ENCODE results near the gene ULK1. TPM values are rescaled to one million over a fixed set of nuclear protein-coding genes. Genes with fewer than 3 reads are reported as not detected.

The ULK1 gene
- polyA plus RNA-seq, 3 donors: 1.0 to 75.1 (median 1.3) TPM

DNA sequence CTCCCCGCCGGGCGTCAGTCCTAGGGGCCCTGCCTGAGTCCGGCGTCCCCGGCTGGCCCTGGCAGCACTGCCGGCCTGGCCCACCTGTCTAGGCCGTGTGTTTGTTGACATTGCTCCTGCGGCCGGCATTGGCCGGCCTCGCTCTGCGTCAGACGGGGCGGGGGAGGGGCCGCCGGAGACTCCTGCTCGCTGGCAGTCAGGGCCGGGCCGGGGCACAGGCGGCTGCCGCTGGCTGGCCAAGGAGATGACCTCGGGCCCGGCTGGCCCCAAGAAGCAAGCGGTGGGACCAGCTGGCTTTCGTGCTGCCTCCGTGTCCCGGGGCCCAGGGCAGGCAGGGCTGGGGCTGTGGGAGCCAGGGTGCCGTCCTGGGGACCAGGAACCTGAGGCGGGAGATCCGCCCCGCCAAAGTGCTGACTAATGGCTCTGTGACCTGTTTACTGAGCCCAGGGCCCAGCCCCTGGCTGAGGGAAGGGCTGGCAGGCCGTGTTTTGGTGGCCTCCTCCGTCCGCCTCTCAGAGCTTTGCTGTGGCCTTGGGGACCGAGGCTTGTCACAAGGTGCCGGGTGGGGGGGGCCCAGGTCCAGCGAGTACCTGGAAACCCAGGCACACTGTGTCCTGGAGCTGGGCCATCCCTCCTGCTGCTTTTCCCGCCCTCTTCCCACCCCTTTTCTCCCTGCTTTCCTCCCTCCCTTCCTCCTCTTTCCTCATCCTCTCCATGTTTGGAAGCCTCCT, 1.8 kb downstream of the ULK1 start:
- DNase-seq: peak; percentile 73 to 84 (median 83)
- peaks cover 21% of the 10 kb centered on the region for H3K4me1 Mint-ChIP-seq

DNA sequence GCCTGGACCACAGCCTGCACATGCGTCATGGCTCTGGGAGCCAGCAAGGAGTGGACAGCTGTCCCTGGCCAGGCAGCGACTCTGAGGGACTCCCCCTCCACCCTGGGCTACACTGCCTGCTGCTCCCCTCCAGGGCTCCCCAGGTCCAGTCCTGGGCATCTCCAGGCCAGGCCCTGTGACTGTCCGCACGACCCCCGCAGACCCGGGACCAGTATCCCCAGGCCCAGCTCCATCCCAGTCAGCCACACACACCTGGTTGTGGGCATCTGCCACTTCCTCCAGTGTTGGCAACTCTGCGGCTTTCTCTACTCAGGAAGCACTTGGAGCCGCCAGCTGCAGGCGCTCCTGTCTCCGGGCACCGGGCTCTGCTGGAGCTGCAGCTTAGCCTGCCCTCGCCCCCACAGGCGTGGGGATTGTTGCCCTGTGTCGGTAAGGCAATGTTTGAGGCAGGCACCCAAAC, 2.4 kb downstream of the ULK1 start:
- peaks cover 62% of the 10 kb centered on the region for H3K79me2 ChIP-seq (ENCODE audit: insufficient read depth, low read length)
- H3K4me3 ChIP-seq (replicated peaks in 1 of 3; ENCODE audit: low read depth in 2 of 3, low read length in 3 of 3): peak overlapping the region; percentile 63 to 94 (median 89)
- Mint-ChIP-seq H3K27ac (peak overlapping the region; percentile 84 to 95 (median 86)), H3K36me3 (peaks cover 21 to 34% of the 10 kb centered on the region in 2 donors), H3K27me3 (ENCODE audit: low read depth in 3 of 3) (no peaks in the 10 kb centered on the region), H3K4me3 (peak overlapping the region; percentile 87 to 93), H3K4me1 (peaks cover 26% of the 10 kb centered on the region), H3K9me3 (peaks cover 0 to 1% (median 0%) of the 10 kb centered on the region in 7 donors)
- WGBS (ENCODE audit: insufficient coverage): 4% methylated on average over 14 of the region's 14 CpGs
- H3K9ac ChIP-seq (ENCODE audit: insufficient read depth, low read length, poor library complexity, severe bottlenecking): peak overlapping the region; percentile 86
- no peaks in the 10 kb centered on the region for H3K27me3 ChIP-seq (ENCODE audit: control insufficient read depth in 2 of 2, insufficient read depth in 2 of 2, low read length in 2 of 2)
- peaks cover 10 to 19% of the 10 kb centered on the region in 2 donors for H3K36me3 ChIP-seq (replicated peaks in 1 of 2; ENCODE audit: control insufficient read depth in 1 of 2, insufficient read depth in 2 of 2, low read length in 2 of 2)
- TF ChIP-seq, protein P1, sequence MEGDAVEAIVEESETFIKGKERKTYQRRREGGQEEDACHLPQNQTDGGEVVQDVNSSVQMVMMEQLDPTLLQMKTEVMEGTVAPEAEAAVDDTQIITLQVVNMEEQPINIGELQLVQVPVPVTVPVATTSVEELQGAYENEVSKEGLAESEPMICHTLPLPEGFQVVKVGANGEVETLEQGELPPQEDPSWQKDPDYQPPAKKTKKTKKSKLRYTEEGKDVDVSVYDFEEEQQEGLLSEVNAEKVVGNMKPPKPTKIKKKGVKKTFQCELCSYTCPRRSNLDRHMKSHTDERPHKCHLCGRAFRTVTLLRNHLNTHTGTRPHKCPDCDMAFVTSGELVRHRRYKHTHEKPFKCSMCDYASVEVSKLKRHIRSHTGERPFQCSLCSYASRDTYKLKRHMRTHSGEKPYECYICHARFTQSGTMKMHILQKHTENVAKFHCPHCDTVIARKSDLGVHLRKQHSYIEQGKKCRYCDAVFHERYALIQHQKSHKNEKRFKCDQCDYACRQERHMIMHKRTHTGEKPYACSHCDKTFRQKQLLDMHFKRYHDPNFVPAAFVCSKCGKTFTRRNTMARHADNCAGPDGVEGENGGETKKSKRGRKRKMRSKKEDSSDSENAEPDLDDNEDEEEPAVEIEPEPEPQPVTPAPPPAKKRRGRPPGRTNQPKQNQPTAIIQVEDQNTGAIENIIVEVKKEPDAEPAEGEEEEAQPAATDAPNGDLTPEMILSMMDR (IDR thresholded peaks at IDR 0.05): no peak
- H2AFZ ChIP-seq (ENCODE audit: insufficient read depth, low read depth, low read length, poor library complexity, severe bottlenecking): no peak overlapping the region
- peak in 1 of 3 donors; percentile 14 for DNase-seq
- H4K20me1 ChIP-seq (ENCODE audit: insufficient read depth, low read length): peaks cover 56% of the 10 kb centered on the region
- H3K27ac ChIP-seq (ENCODE audit: low read depth in 1 of 2, low read length in 2 of 2): peak overlapping the region; percentile 57 to 94
- H3K4me1 ChIP-seq (ENCODE audit: control insufficient read depth in 1 of 2, insufficient read depth in 2 of 2, low read length in 2 of 2): peaks cover 22 to 27% of the 10 kb centered on the region in 2 donors
- no peaks in the 10 kb centered on the region for H3K9me3 ChIP-seq (replicated peaks in 1 of 2; ENCODE audit: control insufficient read depth in 1 of 2, insufficient read depth in 1 of 2, low read length in 2 of 2)
- intact Hi-C loops (cut with micrococcal nuclease): loop anchor here (1.0 to 5.0 kb wide), 3 partner anchors 32 to 52 kb away; partner anchors contain the start of genes EP400 (in 1 of the 2) and PUS1 (in 1 of the 2)
- peak overlapping the region; percentile 89 for H3K4me2 ChIP-seq (replicated peaks; ENCODE audit: extremely low read depth, low read length, poor library complexity, severe bottlenecking)

More for the DNA sequence above, 1.8 kb downstream of the ULK1 start:
- peak overlapping the region; percentile 86 for H3K9ac ChIP-seq (ENCODE audit: insufficient read depth, low read length, poor library complexity, severe bottlenecking)
- peaks cover 56% of the 10 kb centered on the region for H3K79me2 ChIP-seq (ENCODE audit: insufficient read depth, low read length)
- H4K20me1 ChIP-seq (ENCODE audit: insufficient read depth, low read length): peaks cover 50% of the 10 kb centered on the region
- peak overlapping the region; percentile 63 for H2AFZ ChIP-seq (ENCODE audit: insufficient read depth, low read depth, low read length, poor library complexity, severe bottlenecking)
- peak overlapping the region; percentile 89 for H3K4me2 ChIP-seq (replicated peaks; ENCODE audit: extremely low read depth, low read length, poor library complexity, severe bottlenecking)
- 2% methylated on average over 38 of the region's 39 CpGs for WGBS (ENCODE audit: insufficient coverage)
- TF ChIP-seq, protein P1 (IDR thresholded peaks at IDR 0.05): no peak
- intact Hi-C loops (cut with micrococcal nuclease): loop anchor here (1.0 to 5.0 kb wide), 3 partner anchors 33 to 53 kb away; partner anchors contain the start of genes EP400 (in 1 of the 2) and PUS1 (in 1 of the 2)
- H3K36me3 ChIP-seq (replicated peaks in 1 of 2; ENCODE audit: control insufficient read depth in 1 of 2, insufficient read depth in 2 of 2, low read length in 2 of 2): peaks cover 6 to 18% of the 10 kb centered on the region in 2 donors
- Mint-ChIP-seq H3K36me3 (peaks cover 19 to 29% of the 10 kb centered on the region in 2 donors), H3K27me3 (ENCODE audit: low read depth in 3 of 3) (no peaks in the 10 kb centered on the region), H3K4me3 (peak overlapping the region; percentile 87 to 93), H3K9me3 (peaks cover 0 to 1% (median 0%) of the 10 kb centered on the region in 7 donors), H3K27ac (peak overlapping the region; percentile 68 to 95 (median 88))
- H3K9me3 ChIP-seq (replicated peaks in 1 of 2; ENCODE audit: control insufficient read depth in 1 of 2, insufficient read depth in 1 of 2, low read length in 2 of 2): no peaks in the 10 kb centered on the region
- no peaks in the 10 kb centered on the region for H3K27me3 ChIP-seq (ENCODE audit: control insufficient read depth in 2 of 2, insufficient read depth in 2 of 2, low read length in 2 of 2)
- peak overlapping the region; percentile 63 to 94 (median 89) for H3K4me3 ChIP-seq (replicated peaks in 1 of 3; ENCODE audit: low read depth in 2 of 3, low read length in 3 of 3)
- peaks cover 20 to 24% of the 10 kb centered on the region in 2 donors for H3K4me1 ChIP-seq (ENCODE audit: control insufficient read depth in 1 of 2, insufficient read depth in 2 of 2, low read length in 2 of 2)
- H3K27ac ChIP-seq (ENCODE audit: low read depth in 1 of 2, low read length in 2 of 2): peak overlapping the region; percentile 57 to 94

All from CD14-positive monocyte (primary cell).